ENCODE data around the gene RFWD3.
"Not testable (repeated sequence)": the region's sequence is repeated elsewhere in the genome, so short reads cannot be mapped to it uniquely, and the experiment has no call there.

RFWD3 gene

DNA sequence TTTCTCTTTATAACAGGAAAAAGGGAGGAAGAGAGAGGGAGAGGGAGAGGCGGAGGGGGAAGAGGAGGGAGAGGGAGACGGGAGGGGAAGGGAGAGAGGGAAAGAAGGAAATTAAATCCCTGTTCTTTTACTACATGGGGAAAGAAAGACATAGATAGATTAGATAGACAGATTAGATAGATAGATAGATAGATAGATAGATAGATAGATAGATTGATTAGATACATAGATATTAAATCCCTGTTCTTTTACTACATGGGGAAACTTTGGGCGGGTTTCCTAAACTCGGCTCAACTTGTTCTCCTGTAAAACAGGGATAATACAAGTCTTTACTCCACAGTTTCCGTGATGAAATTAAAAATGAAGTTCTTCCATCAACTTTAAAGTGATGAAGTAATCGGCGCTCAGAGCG lies 661 bp downstream of the RFWD3 start:
- DNase-seq: no peak

DNA sequence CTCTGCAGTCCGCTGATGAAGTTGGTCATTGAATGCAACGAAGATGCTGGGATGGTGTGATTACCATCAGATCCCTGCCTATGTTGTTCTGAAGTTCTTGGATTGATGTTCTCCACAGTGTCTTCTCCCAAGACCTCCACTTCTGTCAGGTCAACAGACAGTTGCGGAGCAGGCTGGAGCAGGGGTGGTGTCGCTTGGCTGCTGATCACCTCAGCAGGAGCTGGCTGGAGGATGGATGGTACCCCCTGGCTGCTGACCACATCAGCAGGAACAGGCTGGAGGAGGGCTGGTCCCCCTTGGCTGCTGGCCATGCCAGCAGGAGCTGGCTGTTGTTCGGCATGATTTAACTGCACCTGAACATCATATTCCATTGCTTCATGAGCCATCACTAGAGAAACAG lies 5.6 kb downstream of the RFWD3 start:
- no peak for DNase-seq

DNA sequence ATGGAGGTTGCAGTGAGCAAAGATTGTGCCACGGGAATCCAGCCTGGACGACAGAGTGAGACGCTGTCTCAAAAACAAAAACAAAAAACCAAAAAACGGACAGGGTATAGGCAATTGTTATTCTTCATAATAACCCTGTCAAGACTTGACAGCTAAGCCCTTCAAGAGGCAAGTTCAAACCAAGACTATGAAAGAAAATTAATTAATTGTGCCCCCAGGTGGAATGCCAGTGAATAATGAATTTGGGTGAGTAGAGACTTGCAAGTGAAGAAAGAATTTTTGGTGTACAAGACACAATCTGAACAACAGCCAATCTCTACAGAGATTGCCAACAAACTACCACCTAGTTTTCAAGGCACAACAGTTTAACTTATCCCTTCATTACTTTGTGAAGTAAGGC lies 6.3 kb downstream of the RFWD3 start:
- no peak for DNase-seq

DNA sequence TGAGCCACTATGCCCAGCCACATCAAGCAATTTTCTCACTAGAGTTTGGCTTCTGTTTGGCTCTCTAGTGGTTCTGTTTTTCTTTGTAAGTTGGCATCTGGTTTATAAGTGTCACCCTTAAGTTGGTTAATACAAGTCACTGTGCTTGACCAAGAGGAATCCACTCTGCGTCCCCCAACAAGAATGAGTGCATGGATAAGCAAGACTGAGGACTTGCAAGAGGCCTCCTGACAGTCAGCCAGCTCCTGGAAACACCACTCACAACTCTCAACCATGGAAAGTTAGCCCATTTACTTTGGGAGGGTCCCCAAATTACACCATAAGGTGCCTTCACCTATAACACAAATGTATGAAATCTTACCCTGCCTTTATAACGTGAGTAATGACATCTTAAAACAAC lies 7.6 kb downstream of the RFWD3 start:
- no peak for DNase-seq

DNA sequence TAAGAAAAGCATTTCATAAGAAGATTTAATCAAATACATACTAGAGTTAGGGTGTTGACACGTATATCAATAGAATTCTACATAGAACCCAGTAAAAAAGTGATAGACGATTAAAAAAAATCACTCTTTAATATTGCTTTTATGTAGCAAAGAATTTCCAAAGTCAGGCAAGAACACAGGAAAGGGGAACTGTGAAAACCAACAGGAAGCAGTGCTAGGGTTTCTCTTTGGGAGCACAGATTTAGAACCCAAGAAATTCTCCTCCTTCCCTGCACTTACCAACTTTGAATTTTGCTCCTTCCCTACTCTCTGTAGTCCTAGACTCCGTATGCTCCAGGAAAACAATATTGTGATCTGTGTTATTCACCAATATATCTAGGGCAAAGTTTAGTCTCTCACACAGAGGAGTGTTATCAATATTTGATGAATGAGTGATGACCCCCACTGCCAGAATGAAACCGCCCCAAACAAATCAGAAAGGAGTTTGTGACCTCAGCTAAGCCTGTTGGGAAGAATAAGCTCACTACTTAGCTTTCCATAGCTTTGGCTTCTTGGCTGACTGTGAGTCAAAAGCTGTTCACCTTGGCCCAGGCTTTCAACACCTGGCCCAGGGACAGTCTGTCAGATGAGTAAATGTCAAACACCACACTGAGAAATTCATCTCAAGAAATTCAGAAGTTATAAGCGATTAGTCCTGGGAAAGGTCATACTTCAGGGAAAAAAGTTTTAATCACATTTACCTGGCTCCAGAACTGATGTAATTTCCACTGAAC lies 8.6 kb downstream of the RFWD3 start:
- DNase-seq: no peak

DNA sequence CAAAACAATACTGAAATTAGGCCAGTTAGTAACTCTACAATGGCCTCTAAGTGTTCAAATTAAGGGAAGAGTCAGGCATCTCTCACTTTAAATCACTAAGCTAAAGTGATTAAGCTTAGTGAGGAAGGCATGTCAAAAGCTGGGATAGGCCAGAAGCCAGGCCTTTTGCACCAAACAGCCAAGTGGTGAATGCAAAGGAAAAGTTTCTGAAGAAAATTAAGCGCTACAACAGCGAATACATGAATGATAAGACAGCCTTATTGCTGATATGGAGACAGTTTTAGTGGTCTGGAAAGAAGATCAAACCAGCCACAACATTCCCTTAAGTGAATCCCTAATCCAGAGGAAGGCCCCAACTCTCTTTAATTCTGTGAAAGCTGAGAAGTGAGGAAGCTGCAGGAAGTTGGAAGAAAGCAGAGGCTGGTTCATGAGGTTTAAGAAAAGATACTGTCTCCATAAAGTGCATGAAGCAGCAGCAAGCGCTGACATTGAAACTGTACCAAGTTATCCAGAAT lies 12.1 kb downstream of the RFWD3 start:
- no peak for DNase-seq

DNA sequence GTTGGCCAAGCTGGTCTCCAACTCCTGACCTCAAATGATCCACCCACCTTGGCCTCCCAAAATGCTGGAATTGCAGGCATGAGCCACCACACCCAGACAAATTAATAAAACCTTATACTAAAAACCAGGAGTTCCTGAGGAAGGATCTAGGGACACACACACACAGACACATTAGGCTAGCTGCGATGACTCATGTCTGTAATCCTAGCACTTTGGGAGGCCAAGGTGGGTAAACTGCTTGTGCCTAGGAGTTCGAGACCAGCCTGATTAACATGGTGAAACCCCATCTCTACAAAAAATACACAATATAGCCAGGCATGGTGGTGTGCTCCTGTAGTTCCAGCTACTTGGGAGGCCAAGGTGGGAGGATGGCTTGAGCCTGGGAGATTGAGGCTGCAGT lies 13.8 kb downstream of the RFWD3 start:
- not testable (repeated sequence) for DNase-seq

DNA sequence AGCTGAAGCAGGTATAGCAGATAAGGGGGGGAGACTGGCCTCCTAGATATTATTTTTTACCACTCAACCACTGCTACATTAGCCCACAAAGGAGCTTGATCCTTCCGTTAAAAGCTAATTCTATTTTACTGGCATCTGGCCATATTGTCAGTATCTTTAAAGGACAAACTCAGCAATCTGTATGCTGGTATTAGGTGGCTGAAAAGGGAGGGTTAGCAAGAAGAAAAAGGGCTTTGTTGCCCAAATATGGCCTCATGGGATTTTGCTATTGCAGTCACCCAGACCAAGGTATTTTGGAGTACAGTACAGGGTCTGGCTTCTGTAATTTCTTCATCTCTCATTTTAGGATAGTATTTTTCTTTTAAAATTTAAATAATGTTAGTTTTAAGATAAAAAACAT lies 14.4 kb downstream of the RFWD3 start:
- DNase-seq: no peak

DNA sequence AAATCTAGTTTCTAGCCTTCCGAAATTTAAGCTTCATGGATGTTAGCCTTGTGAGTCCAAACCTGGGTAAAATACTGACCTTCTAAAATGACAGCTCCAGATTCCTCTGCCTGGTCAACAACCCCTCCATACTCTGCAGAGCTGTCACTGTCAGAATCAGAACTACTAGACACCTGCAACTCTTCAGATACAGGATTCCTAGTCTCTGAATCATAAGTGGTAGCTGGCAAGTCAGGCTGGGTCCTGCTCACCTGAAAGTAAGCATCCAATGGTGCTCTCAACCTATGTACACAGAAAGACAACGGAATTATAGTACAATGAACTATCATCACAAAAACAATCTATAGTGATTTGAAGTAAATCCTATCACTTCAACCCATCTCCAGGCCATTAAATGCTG lies 14.8 kb downstream of the RFWD3 start:
- no peak for DNase-seq

DNA sequence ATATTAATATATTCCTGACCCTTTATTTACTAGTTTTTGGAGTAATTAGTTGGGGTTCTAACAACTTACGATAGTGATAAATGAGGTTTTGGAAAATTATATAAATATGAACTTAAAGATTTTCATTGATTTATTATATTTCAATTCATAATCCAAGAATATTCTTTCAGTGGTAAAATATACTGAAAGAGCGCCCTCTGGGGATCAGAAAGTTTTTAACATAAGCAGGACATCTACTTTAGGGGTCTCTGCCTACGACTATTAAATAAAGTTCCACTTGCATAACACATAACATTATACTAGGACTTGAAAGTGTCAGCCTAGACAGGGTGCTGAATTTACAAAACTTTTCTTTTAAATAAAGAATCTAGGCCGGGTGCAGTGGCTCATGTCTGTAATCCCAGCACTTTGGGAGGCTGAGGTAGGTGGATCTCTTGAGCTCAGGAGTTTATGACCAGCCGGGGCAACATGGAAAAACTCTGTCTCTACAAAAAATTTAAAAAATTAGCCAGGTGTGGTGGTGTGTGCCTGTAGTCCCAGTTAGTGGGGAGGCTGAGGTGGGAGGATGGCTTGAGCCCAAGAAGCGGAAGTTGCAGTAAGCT lies 15.6 kb downstream of the RFWD3 start:
- DNase-seq: no peak

DNA sequence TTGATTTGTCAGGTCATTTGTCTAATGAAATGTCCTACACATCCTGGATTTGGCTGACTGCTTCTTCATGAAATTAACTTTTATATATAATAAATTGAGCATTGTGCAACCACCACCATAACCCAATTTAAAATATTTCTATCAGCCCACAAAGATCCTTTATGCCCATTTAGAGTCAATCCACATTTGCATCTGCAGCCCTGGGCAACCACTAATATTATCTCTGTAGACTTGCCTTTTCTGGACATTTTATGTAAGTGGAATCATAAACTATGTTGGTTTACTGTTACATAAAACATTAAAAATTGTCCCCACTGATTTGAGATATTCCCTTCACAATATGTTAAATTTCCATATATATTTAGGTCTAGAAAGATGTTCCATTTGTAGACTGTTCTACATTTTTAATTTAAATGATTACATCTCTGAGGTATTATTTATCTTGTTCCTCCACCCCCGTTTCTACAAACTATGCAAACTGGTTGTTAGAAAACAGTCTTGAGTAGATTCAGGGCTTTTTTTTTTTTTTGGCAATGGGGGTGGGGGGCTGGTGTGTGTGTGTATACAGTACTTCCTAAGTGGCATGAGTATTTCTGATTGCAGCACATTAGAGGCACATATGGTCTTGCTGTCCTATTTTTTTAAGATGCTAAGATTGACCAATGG lies 16.7 kb downstream of the RFWD3 start:
- no peak for DNase-seq

DNA sequence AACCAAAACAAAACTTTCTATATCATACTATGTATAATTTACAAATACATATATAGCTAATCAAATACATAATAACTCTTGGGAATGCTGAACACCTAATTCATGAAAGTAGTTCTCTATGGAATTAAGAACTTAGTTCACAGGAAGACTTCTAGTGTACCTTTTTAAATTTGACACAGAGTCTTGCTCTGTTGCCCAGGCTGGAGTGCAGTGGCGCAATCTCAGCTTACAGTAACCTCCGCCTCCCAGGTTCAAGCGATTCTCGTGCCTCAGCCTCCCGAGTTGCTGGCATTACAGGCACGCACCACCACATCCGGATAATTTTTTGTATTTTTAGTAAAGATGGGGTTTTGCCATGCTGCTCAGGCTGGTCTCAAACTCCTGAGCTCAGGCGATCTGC lies 24.7 kb downstream of the RFWD3 start:
- DNase-seq: no peak

DNA sequence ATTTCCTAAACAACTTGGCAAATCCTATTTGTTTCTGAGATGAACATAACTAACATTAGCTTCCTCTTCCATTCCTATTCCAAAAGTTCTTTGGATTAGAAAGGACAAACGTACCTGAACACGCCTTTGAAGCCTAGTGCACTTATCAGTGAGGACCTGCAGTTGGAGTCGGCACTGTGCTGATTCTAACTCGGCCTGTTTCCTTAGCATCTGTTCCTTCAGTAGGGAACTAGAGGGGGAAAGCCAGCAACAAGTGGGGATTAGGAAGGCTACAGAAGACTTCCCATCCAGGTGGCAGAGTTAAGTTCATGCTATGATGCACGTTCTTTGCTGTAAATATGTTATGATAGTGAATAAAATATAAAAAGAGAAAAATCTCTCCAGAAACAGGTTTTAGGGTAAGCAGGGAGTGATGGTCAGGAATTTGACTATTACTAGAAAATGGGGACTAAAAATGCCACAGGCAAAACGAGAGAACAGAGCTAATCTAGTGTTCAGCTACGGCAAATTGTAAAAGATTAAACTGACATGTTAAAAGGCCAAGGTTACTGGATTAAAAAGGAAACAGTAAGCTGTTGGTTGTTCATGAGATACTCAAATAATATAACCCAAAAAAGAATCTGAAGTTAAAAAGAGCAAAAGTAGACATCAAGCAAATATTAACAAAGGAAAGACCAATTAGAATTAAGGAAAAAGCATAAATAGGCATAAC lies 28.8 kb downstream of the RFWD3 start:
- no peak for DNase-seq

DNA sequence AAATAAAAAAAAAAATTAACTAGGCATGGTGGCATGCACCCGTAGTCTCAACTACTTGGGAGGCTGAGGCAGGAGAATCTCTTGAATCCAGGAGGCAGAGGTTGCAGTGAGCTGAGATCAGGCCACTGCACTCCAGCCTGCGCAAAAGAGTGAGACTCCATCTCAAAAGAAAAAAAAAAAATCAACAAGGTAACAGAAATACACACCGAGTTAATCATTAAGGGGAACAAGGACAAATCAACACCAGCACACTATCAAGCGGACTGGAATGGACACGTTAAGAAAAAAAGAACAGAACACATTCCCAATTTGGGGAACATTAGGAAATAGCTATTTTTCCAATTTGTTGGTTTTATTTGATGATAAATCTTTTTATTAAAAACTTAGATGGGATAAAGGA lies 31.4 kb downstream of the RFWD3 start:
- DNase-seq: no peak

DNA sequence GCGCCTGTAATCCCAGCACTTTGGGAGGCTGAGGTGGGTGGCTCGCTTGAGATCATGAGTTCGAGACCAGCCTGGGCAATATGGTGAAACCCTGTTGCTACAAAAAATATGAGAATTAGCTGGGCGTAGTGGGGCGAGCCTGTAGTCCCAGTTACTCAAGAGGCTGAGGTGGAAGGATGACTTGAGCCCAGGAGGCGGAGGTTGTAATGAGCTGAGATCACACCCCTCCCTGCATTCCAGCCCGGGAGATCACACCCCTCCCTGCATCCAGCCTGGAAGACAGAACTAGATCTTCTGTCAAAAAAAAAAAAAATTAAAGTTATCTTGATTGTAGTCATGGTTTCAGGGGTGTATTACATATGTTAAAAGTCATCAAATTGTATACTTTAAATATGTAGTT lies 33.0 kb downstream of the RFWD3 start:
- no peak for DNase-seq

DNA sequence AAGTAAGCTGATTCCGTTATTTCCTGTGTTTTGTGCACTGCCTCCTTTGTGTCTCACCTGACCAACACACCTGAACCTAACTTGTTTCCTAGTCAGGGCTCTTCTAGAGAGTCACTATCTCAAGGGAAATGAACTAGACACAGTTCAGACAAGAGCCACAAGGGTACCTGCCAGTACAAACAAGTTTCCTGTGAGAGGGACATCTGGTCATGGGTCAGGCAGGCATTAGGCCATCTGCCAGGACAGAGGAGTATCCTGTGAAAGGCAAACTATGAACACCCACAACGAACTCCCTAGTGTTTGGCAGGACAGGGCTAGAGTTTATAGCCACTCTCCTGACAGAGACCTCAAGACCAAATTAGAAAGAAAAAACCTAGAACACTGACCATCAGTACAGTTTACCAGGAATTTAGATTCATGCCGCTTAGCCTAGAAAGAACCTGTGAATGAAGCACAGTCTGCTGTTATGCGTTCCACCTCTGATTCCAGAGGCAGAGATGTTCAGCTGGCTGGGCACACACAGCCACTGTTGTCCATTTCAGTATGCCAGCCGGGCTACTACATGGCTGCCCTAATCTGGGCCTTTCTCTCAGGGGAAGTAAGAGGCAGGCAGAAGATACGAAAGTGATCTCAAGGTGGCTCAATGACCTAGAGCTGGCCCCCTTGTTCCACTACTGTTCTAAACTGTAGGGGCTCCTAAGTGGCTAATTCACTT lies 39.0 kb downstream of the RFWD3 start:
- no peak for DNase-seq

DNA sequence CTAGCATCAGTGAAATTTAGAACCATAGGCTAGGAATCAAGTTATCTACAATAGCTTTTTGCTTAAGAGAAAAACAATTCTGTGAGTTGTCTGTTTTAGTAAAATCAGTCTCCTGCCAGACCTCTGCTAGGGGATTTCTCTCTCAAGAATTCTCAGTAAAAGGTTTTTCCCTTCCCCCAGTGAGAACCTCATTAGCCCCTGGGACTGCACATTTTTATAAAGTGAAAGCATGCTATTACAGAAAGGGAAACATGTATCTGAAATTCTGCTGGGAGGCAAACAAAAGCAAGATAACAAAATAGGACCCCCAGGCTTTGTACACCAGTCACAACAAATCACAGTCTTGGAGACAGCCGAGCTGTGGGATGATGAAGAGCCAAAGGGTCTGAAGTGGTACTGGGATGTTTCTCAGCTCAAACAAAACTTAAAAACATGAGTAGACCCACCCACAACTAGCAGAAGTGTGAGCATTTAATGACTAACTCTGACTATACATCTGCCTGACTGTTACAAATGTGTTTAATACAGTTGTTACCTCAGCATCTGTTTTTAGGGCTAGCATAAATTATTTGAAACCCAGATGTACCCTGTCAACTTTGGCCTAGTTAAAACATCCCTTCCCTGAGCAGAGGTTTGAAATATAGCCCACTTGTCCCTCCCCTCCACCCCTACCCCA lies 39.8 kb downstream of the RFWD3 start:
- no peak for DNase-seq

DNA sequence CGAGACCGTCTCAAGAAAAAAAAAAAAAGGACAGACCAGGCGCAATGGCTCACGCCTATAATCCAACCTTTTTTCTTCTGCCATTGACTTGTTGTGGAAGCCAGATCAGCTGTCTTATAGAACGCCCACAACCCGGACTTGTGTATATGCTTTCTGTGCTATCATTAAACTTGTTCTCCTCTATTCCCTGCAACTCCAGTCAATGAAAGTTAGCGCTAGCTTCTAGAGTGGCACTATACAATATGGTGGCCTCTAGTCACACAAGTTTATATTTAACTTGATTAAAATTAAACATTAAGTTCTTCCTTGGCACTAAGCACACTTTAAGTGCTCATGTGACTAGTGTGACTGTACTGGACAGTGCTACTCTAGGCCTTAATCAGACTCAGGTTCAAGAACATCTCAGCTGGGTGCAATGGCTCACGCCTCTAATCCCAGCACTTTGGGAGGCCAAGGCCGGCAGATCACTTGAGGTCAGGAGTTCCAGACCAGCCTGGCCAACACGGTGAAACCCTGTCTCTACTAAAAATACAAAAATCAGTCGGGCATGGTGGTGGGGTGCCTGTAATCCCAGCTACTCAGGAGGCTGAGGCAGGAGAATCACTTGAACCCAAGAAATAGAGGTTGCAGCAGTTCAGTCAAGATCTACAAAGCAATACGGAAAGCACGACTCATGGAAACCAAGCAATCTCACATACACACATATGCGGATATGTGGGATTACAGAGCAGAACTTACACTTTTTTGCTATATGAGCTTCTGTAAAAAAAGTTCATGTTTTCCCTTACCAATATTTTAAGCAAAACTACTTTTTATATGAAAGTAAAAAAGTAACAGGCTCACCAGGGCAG lies 41.0 kb downstream of the RFWD3 start:
- DNase-seq: no peak

DNA sequence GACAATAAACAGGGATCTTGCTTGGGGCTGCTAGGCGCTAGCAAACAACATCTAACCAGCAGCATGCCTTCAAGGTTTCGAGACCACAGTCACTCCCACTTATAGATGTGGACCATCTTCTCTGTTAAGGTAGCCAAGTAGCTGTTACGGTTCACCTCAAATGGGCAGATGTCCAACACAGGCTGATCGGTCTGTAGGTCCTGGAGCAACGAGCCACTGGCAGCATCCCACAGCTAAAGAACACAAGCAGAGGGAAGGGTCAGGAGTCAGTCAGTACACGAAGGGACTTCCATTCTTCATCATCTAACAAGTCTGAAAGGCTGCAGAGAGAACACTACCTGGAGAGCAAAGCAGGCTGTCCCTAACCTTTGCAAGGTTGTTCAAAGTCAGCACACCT lies 42.8 kb downstream of the RFWD3 start:
- DNase-seq: no peak

DNA sequence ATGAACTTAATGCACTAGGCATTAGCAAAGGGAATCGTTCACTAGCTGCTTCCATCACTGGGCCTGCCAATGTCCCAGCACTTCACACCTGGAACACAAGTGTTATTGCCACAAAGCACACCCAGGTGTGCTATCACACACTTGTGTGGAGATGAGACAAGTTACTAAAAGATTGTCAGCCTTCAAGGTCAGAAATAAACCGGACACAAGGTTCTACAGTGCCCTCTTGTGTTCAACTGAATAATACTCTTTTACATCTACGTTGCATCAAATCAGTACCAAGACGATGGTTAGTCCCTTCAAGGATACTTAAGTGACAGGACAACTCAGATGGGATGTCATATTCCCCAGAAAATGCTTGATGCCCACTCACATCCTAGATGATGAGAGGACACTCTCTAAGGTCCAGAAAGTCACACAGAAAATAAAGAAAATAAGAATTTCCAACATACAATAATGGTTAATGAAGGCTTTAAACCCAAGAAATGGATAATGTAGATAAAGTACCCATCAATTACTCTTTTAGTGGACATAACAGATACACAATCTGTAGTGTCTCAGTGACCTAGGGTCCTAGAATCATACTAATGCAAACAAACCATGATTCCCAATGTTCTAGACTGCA lies 43.4 kb downstream of the RFWD3 start:
- DNase-seq: no peak

DNA sequence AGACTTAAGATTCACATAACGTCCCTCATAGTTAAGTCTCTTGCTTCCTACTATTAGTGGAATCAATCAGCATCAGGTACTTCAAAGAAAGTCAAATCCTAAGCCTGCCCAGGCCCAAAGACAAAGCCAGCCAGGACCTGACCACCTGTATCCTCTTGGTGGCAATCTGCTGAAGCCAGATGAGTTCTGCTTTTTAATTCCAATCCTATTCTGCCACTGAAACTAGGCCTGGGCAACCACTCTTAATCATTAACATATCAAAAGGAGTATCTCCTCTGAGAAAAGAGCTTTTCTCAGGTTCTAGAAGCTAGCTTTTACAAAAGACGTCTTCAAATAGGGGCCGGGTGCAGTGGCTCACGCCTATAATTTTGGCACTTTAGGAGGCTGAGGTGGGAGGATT lies 44.7 kb downstream of the RFWD3 start:
- no peak for DNase-seq

All from activated naive CD4-positive, alpha-beta T cell treated with Interleukin-2 at 50 U/mL for 16 hours (primary cell).